ENCODE data around the gene TERT.

GRCh38 chr5:1336106-1336561 is 41.3 kb upstream of the TERT start:
- TF ChIP-seq EZH2phosphoT487 (IDR thresholded peaks at IDR 0.05; ENCODE audit: insufficient read depth, low read depth) (no peak), EZH2 (IDR thresholded peaks at IDR 0.05; ENCODE audit: insufficient read depth, poor library complexity, severe bottlenecking) (no peak)
